NCI-H510A (cell line): Measurements from ENCODE around the gene DND1.
"Not testable (repeated sequence)": the region's sequence is repeated elsewhere in the genome, so short reads cannot be mapped to it uniquely, and the experiment has no call there.

Source experiments
- DNase-seq: peaks from one replicate; lab custom pipeline; 2025; lab: John Stamatoyannopoulos, UW

Gene DND1

GRCh38 chr5:140631036-140631417 lies 42.3 kb downstream of the DND1 start:
- DNase-seq = no peak

- DNase-seq = no peak
These were observed 42.9 kb downstream of the DND1 start for GRCh38 chr5:140630292-140631035.

GRCh38 chr5:140628711-140629110 lies 44.7 kb downstream of the DND1 start:
- no peak for DNase-seq

GRCh38 chr5:140627972-140628371 lies 45.4 kb downstream of the DND1 start:
- DNase-seq = no peak

GRCh38 chr5:140624886-140625285 lies 48.5 kb downstream of the DND1 start:
- not testable (repeated sequence) for DNase-seq

- not testable (repeated sequence) for DNase-seq
These were observed 50.3 kb downstream of the DND1 start for GRCh38 chr5:140623061-140623460.

GRCh38 chr5:140622301-140622700 lies 51.1 kb downstream of the DND1 start:
- DNase-seq = no peak
